KOPT-K1 (cell line): Measurements from ENCODE around the gene HBEGF.

Experiments used
- H3K27ac ChIP-seq: fragments of 200-600 bp; sonication (generic); 2 replicates; pipeline ENCODE4 v1.5.1; 2016; ENCODE audit warnings: antibody characterized with exemption, mild to moderate bottlenecking, low read depth, low read length; ENCODE audit not compliant: poor library complexity, severe bottlenecking
- H3K36me3 ChIP-seq: fragments of 200-600 bp; sonication (generic); 2 replicates; pipeline ENCODE4 v1.5.1; 2017; ENCODE audit warnings: antibody characterized with exemption, mild to moderate bottlenecking, low read length, moderate library complexity; ENCODE audit not compliant: insufficient read depth
- H3K9me3 ChIP-seq: fragments of 200-600 bp; sonication (generic); 2 replicates; pipeline ENCODE4 v1.5.1; 2017; ENCODE audit warnings: antibody characterized with exemption, low read length, mild to moderate bottlenecking; ENCODE audit not compliant: insufficient read depth, poor library complexity, severe bottlenecking

Gene HBEGF

GRCh38 chr5:140329739-140330481 is 16.5 kb downstream of the HBEGF start:
- no peaks in the 10 kb centered on the region for H3K9me3 ChIP-seq
- no peaks in the 10 kb centered on the region for H3K36me3 ChIP-seq
- H3K27ac ChIP-seq = no peak overlapping the region

GRCh38 chr5:140328036-140328764 is 18.2 kb downstream of the HBEGF start:
- Histone ChIP-seq H3K9me3 (no peaks in the 10 kb centered on the region), H3K36me3 (no peaks in the 10 kb centered on the region), H3K27ac (no peak overlapping the region)

GRCh38 chr5:140327589-140327988 is 18.8 kb downstream of the HBEGF start:
- Histone ChIP-seq H3K36me3 (no peaks in the 10 kb centered on the region), H3K9me3 (no peaks in the 10 kb centered on the region), H3K27ac (no peak overlapping the region)

GRCh38 chr5:140325486-140325885 is 20.9 kb downstream of the HBEGF start:
- no peak overlapping the region for H3K27ac ChIP-seq

GRCh38 chr5:140324617-140325241 is 21.7 kb downstream of the HBEGF start:
- no peak overlapping the region for H3K27ac ChIP-seq
- H3K9me3 ChIP-seq = no peaks in the 10 kb centered on the region
- no peaks in the 10 kb centered on the region for H3K36me3 ChIP-seq

More at GRCh38 chr5:140325486-140325885, 20.9 kb downstream of the HBEGF start:
- H3K36me3 ChIP-seq = no peaks in the 10 kb centered on the region
- no peaks in the 10 kb centered on the region for H3K9me3 ChIP-seq

DNA sequence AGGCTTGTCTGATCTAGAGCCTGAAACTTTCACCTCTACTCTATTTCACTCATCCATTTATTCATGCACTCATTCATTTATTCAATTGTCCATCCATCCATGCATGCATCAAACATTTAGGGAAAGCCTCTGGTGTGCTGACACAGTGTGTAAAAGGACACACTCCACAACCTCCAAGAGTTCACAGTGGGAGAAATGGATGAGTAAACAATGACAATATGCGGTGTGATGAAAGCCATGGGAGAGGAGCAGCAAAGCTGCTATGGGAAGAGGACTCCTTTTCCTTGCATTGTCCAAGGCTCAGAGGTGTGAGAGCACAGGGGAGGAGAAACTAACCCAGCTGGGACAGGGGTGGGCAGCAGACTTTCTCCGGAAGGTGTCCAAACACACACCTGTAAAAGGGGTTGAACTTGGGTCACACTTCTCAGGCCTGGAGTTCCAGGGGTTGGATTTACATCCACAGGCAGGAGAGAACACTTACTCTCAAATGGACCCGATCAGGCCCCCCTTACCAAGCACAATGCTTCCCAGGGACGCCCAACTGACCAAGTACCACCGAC is 22.3 kb downstream of the HBEGF start:
- no peaks in the 10 kb centered on the region for H3K36me3 ChIP-seq
- H3K27ac ChIP-seq = no peak overlapping the region
- H3K9me3 ChIP-seq = no peaks in the 10 kb centered on the region

DNA sequence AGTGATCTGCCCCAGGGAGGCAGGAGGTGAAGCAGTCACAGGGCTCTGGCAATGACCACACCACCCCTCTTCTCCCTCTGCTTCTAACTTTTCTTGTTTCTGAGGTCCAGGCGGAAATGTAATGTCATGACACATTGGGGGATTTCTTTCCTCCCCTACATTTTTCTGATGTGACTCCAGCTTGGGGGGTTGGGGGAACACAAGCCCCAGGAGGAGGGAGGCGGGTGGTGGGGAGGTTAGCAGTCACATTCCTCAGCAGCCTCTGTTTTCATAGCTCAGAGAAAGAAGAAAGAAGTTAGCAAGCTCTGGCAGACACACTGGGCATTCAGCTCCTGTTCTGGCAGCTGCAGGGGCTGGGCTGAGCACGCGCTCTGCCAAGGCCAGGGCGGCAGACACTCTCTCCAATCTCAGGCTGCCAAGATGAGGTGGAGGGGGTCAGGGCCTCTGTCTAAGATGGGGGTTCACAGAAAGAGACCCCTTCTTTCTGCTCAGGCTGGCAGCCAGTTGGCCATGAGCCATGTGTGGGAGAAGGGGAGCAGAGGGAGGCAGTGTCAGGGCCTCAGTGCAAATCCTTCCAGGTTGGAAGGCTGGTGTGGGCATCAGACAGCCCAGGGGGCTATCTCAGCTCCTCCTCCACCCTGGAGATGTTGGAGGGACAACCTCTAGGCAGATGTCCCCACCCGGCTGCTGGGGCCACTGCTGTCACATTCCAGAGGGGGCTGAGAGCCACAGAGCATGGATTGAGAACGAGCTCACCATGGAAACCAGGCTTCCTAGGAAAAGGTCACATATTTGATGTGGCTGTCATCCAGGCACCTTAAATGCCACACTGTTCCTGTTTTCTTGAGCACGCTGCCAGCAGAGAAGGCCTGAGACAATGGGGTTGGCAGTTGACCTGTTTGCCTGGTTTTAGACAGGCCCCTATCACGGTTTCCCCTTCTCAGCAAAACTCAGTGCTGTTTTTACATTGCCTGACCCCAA is 23.4 kb downstream of the HBEGF start:
- Histone ChIP-seq H3K27ac (no peak overlapping the region), H3K9me3 (no peaks in the 10 kb centered on the region)

DNA sequence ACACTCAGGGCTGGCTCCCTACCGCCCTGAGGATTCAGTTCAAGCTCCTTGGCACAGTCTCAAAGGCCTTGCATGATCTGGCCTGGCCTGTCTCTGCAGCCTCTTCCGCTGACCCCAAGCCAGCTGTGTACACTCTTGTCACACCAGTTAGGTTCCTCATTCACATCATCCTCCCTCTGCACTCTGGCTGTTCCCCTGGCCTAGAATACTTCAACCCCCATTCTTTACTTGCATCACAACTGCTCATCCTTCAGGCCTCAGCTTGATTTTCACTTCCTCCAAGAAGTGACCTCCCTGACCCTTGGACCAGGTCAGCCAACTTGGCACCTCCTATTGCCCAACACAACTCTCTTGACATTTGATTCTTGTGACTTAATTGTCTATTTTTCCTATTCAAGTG is 24.6 kb downstream of the HBEGF start:
- Histone ChIP-seq H3K9me3 (no peaks in the 10 kb centered on the region), H3K36me3 (no peaks in the 10 kb centered on the region), H3K27ac (no peak overlapping the region)

More for the DNA sequence above, 23.4 kb downstream of the HBEGF start:
- no peaks in the 10 kb centered on the region for H3K36me3 ChIP-seq

DNA sequence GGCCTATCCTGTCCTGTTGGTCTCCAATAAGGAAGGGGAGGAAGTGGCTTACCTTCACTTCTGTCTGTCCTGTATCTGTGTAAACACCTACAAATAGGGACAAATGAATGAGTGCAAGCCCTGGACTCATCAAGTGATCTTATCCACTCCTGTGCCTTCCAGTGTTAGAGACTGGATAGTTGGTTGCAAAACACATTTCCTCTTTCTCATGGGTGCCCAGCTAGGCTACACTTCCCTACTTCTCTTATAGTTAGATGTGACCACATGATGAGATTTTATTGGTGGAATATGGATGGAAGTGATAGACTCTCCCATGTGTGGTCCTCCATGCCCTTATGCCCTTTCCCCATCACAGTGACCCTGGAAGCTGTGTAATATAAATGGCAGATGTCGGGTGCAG is 26.6 kb downstream of the HBEGF start:
- no peaks in the 10 kb centered on the region for H3K9me3 ChIP-seq
- no peaks in the 10 kb centered on the region for H3K36me3 ChIP-seq
- no peak overlapping the region for H3K27ac ChIP-seq

DNA sequence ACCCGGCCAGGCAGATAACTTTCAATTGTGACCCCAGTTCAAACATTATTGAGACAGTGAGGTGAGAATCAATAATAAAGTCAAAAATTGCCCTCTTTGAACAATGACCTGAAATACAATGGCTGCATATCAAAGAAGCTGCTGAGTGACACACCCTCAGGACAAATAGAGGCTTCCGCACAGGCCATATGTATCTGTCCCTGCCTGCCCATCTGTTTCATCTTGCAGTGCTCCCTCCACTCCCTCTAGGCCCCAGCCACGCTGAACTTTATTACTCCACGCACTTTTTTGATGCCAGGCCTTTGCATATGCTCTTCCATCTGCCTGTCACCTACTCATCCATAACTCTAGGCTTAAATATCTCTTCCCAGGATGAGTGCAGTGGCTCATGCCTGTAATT is 27.6 kb downstream of the HBEGF start:
- Histone ChIP-seq H3K27ac (no peak overlapping the region), H3K36me3 (no peaks in the 10 kb centered on the region), H3K9me3 (no peaks in the 10 kb centered on the region)

DNA sequence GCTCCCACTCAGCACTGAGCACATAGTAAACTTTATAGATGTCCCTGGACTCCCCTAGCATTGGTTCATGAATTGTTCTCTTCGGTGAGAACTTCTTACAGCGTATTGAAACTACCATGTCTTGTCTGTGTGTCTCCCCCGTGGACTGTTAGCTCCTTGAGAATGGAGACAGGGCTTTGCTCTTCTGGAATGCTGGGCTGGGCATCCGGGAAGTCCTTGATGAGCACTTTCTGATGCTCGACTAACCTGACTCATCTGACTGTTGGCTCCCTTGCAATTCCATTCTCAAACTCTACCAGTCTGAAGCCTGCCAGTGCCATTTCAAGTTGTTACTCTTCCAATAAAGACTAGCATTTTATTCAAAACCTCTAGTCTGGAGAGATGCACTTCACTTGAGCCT is 28.5 kb downstream of the HBEGF start:
- H3K27ac ChIP-seq = no peak overlapping the region
- H3K36me3 ChIP-seq = no peaks in the 10 kb centered on the region
- H3K9me3 ChIP-seq = no peaks in the 10 kb centered on the region

DNA sequence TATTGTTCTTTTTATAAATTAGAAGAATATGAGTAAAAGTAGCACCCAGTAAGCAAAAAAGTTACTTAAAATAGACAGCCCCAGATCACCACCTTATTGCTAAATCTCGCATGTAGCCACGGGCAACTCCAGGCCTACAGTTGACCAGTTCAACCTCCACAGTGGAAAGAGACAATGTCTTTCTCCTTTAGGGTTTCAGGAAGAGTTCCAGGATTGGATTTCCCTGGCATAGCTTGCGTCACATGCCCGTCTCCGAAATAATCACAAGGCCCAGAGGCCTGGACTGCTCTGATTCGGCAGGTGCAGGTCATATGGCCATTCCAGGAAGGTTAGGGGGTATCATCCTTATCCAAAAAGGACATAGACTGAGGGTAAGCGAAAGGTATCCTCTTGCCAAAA is 33.6 kb downstream of the HBEGF start:
- Histone ChIP-seq H3K27ac (no peak overlapping the region), H3K9me3 (no peaks in the 10 kb centered on the region)

DNA sequence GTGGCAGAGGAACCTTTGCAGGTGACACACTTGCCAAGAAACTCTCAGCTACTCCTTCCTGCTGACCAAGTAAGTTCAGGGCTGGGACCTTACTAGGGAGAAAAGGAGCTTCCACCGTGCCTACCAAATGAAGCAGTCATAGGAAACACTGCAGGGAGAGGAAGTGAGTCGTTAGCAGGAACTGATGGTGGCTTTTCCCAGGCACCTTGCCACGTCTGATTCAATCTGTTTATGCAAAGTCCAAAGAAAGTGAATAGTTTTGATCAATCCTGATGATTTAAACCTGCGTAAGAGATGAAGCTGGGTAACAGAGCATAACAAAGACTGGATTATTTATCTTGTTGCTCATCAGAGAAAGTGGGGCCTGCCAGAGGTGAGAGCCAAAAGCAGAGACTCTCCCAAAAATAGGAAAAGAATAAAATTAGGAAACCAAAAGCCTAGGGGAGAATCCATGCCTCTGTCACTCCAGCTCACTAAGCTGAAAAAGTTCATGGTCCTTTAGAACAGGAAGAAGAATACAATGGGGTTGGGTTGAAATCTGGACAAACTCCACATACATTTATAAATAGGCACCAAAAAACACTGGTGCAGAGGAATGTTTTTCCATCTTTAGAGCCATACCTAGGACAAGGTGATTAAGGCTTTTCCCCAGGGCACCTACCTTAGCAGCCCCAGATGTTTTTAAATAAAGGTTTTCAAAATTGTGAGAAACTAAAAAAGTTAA is 34.2 kb downstream of the HBEGF start:
- no peak overlapping the region for H3K27ac ChIP-seq
- no peaks in the 10 kb centered on the region for H3K9me3 ChIP-seq
- no peaks in the 10 kb centered on the region for H3K36me3 ChIP-seq

More for the DNA sequence above, 33.6 kb downstream of the HBEGF start:
- no peaks in the 10 kb centered on the region for H3K36me3 ChIP-seq

GRCh38 chr5:140311011-140311467 is 35.4 kb downstream of the HBEGF start:
- Histone ChIP-seq H3K27ac (no peak overlapping the region), H3K9me3 (no peaks in the 10 kb centered on the region), H3K36me3 (no peaks in the 10 kb centered on the region)
